AG10803 (cell line): ENCODE data around the gene SOSTDC1.
"Not testable (repeated sequence)": the region's sequence is repeated elsewhere in the genome, so short reads cannot be mapped to it uniquely, and the experiment has no call there.

Experiments
- DNase-seq: peaks from one replicate; pipeline ENCODE4 v3.0.0; 2010; ENCODE audit warnings: low read depth
- H3K4me3 ChIP-seq: 2 replicates; pipeline ENCODE4 v1.5.1; 2011; ENCODE audit warnings: mild to moderate bottlenecking, low read length, control low read depth
- CTCF ChIP-seq: conservative IDR thresholded peaks from 2 replicates; pipeline ENCODE4 v1.5.1; 2011; ENCODE audit warnings: mild to moderate bottlenecking, low read length, control low read depth, inconsistent platforms

SOSTDC1 gene

GRCh38 chr7:16465469-16466361, at the start of gene SOSTDC1:
Gene SOSTDC1, minus strand, starts transcription at chr7:16465738. Its CDS starts 70 bp downstream, at chr7:16465668.
- no peak within 1 kb of the TSS for H3K4me3 ChIP-seq
- no peak for DNase-seq
- no peak for TF ChIP-seq CTCF

GRCh38 chr7:16514729-16515128, 49.2 kb upstream of the SOSTDC1 start:
- H3K4me3 ChIP-seq: no peak overlapping the region
- no peak for TF ChIP-seq CTCF
- no peak for DNase-seq

GRCh38 chr7:16514271-16514670, 48.7 kb upstream of the SOSTDC1 start:
- H3K4me3 ChIP-seq: no peak overlapping the region
- DNase-seq: no peak
- TF ChIP-seq CTCF: no peak

- no peak for DNase-seq
- TF ChIP-seq CTCF: no peak
Measured at GRCh38 chr7:16512097-16512496, 46.6 kb upstream of the SOSTDC1 start.

GRCh38 chr7:16511314-16511713, 45.8 kb upstream of the SOSTDC1 start:
- DNase-seq: no peak
- no peak for TF ChIP-seq CTCF
- H3K4me3 ChIP-seq: no peak overlapping the region

More at GRCh38 chr7:16512097-16512496, 46.6 kb upstream of the SOSTDC1 start:
- no peak overlapping the region for H3K4me3 ChIP-seq

- no peak for TF ChIP-seq CTCF
- DNase-seq: no peak
- no peak overlapping the region for H3K4me3 ChIP-seq
Measured at GRCh38 chr7:16509829-16510228, 44.3 kb upstream of the SOSTDC1 start.

GRCh38 chr7:16506422-16506821, 40.9 kb upstream of the SOSTDC1 start:
- DNase-seq, H3K4me3 ChIP-seq: not testable (repeated sequence)
